ENCODE measurements around the gene LAG3. TPM values are rescaled to one million over a fixed set of nuclear protein-coding genes. Genes with fewer than 3 reads are reported as not detected.

LAG3 gene
- polyA plus RNA-seq, 2 of the 4 experiments (the other 2 are of a cell fraction): 0.66 to 1.7 TPM

GRCh38 chr12:6792522-6793201 lies 20.3 kb downstream of the LAG3 start:
- H3K4me2 ChIP-seq: no peak overlapping the region
- FAIRE-seq (no peak), ATAC-seq (peak; percentile 25 to 43; a peak in 5 of 6 replicates), DNase-seq (ENCODE audit: low read depth in 1 of 2, low spot score in 1 of 2) (no peak)
- 41% methylated on average over 12 of the region's 12 CpGs for WGBS (ENCODE audit: missing lambda C conversion rate)
- no peak overlapping the region for H3K27ac ChIP-seq
- no peak for TF ChIP-seq ESRRA (IDR thresholded peaks at IDR 0.05; ENCODE audit: borderline replicate concordance, low read length)
- no peak for TF ChIP-seq MAFK (IDR thresholded peaks at IDR 0.05; ENCODE audit: partially characterized antibody)
- no peak for TF ChIP-seq MAZ (IDR thresholded peaks at IDR 0.05; ENCODE audit: borderline replicate concordance, low read depth, low read length)
- no peak for TF ChIP-seq NR3C1 (IDR thresholded peaks at IDR 0.05)
- TF ChIP-seq EHMT2 (IDR thresholded peaks at IDR 0.05; ENCODE audit: low read depth): no peak
- no peak for TF ChIP-seq JUNB (IDR thresholded peaks at IDR 0.05)
- no peak for TF ChIP-seq POLR2A (IDR thresholded peaks at IDR 0.05; ENCODE audit: low read length)
- no peaks in the 10 kb centered on the region for H3K9me3 ChIP-seq
- ChIA-PET POLR2A (interaction anchor here (1.2 kb wide), 1 partner anchor 39 kb away, joined by 3 read pairs; the partner anchor contains the start of gene MLF2), CTCF (interaction anchor here (0.5 to 3.3 kb wide), 15 partner anchors 10 to 245 kb away, joined by 3 to 17 read pairs (median 4); partner anchors contain the start of genes MLF2 and PTMS)
- no peak overlapping the region for H3K4me3 ChIP-seq
- H3K4me1 ChIP-seq: no peaks in the 10 kb centered on the region

GRCh38 chr12:6795088-6795487 lies 22.8 kb downstream of the LAG3 start:
- 66% methylated on average over 2 of the region's 2 CpGs for WGBS (ENCODE audit: missing lambda C conversion rate)
- Histone ChIP-seq H3K4me3 (no peak overlapping the region), H3K9me3 (no peaks in the 10 kb centered on the region), H3K4me1 (no peaks in the 10 kb centered on the region), H3K4me2 (no peak overlapping the region), H3K27ac (no peak overlapping the region)
- ChIA-PET CTCF (interaction anchor here (0.7 to 3.2 kb wide), 6 partner anchors 9 to 42 kb away, joined by 3 to 13 read pairs (median 6); partner anchors contain the start of genes MLF2 and PTMS), POLR2A (no interaction called here)
- no peak for ATAC-seq
- no peak for TF ChIP-seq POLR2A (IDR thresholded peaks at IDR 0.05; ENCODE audit: low read length)
- TF ChIP-seq HMGXB4 (CRISPR knock-in tag; IDR thresholded peaks at IDR 0.05; ENCODE audit: borderline replicate concordance): no peak
- TF ChIP-seq MAFK (IDR thresholded peaks at IDR 0.05; ENCODE audit: partially characterized antibody): no peak
- TF ChIP-seq PHF8 (IDR thresholded peaks at IDR 0.05; ENCODE audit: borderline replicate concordance, low read depth): no peak
- TF ChIP-seq ZFP36 (IDR thresholded peaks at IDR 0.05; ENCODE audit: borderline replicate concordance, partially characterized antibody): no peak
- TF ChIP-seq JUN (IDR thresholded peaks at IDR 0.05): no peak
- no peak for TF ChIP-seq RCOR1 (IDR thresholded peaks at IDR 0.05; ENCODE audit: low read depth, low read length)
- no peak for TF ChIP-seq FOXS1 (CRISPR knock-in tag; IDR thresholded peaks at IDR 0.05)
- no peak for TF ChIP-seq ZSCAN20 (CRISPR knock-in tag; IDR thresholded peaks at IDR 0.05)
- TF ChIP-seq NFE2L2 (conservative IDR thresholded peaks at IDR 0.05; ENCODE audit: low read length): no peak
- TF ChIP-seq, protein P1, sequence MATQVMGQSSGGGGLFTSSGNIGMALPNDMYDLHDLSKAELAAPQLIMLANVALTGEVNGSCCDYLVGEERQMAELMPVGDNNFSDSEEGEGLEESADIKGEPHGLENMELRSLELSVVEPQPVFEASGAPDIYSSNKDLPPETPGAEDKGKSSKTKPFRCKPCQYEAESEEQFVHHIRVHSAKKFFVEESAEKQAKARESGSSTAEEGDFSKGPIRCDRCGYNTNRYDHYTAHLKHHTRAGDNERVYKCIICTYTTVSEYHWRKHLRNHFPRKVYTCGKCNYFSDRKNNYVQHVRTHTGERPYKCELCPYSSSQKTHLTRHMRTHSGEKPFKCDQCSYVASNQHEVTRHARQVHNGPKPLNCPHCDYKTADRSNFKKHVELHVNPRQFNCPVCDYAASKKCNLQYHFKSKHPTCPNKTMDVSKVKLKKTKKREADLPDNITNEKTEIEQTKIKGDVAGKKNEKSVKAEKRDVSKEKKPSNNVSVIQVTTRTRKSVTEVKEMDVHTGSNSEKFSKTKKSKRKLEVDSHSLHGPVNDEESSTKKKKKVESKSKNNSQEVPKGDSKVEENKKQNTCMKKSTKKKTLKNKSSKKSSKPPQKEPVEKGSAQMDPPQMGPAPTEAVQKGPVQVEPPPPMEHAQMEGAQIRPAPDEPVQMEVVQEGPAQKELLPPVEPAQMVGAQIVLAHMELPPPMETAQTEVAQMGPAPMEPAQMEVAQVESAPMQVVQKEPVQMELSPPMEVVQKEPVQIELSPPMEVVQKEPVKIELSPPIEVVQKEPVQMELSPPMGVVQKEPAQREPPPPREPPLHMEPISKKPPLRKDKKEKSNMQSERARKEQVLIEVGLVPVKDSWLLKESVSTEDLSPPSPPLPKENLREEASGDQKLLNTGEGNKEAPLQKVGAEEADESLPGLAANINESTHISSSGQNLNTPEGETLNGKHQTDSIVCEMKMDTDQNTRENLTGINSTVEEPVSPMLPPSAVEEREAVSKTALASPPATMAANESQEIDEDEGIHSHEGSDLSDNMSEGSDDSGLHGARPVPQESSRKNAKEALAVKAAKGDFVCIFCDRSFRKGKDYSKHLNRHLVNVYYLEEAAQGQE (IDR thresholded peaks at IDR 0.05): no peak
- no peak for TF ChIP-seq TP53 (CRISPR knock-in tag; IDR thresholded peaks at IDR 0.05)
- no peak for TF ChIP-seq JUNB (IDR thresholded peaks at IDR 0.05)
- TF ChIP-seq FOSL2 (IDR thresholded peaks at IDR 0.05): no peak
- TF ChIP-seq FOSL2 (CRISPR knock-in tag; IDR thresholded peaks at IDR 0.05): no peak
- TF ChIP-seq EP300 (IDR thresholded peaks at IDR 0.05): no peak
- no peak for TF ChIP-seq CHD4 (IDR thresholded peaks at IDR 0.05; ENCODE audit: borderline replicate concordance)
- TF ChIP-seq, protein P2, sequence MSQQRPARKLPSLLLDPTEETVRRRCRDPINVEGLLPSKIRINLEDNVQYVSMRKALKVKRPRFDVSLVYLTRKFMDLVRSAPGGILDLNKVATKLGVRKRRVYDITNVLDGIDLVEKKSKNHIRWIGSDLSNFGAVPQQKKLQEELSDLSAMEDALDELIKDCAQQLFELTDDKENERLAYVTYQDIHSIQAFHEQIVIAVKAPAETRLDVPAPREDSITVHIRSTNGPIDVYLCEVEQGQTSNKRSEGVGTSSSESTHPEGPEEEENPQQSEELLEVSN (IDR thresholded peaks at IDR 0.05; ENCODE audit: borderline replicate concordance, low read depth): no peak
- no peak for TF ChIP-seq NPAS2 (CRISPR knock-in tag; IDR thresholded peaks at IDR 0.05; ENCODE audit: borderline replicate concordance)
- no peak for TF ChIP-seq HES2 (IDR thresholded peaks at IDR 0.05)
- no peak for FAIRE-seq
- DNase-seq (ENCODE audit: low read depth in 1 of 2, low spot score in 1 of 2): no peak
